T-cell (primary cell): ENCODE results near the gene TNFAIP1. TPM values are rescaled to one million over a fixed set of nuclear protein-coding genes. Genes with fewer than 3 reads are reported as not detected.

Source experiments
- ATAC-seq, 4 experiments: fragments of 200-7000 bp in 3 of 4; fragments of 150-1000 bp in 1 of 4; cut with Tn5 transposase; replicated peaks in 1 of 4; 1 replicate in 3 of 4; 2 replicates in 1 of 4; pipeline ENCODE4 v1.10.0; 2021; ENCODE audit warnings: moderate library complexity in 3 of 4, mild to moderate bottlenecking in 2 of 4, moderate number of reproducible peaks in 1 of 4
- CTCF ChIA-PET, 2 donors: fragments of 300-600 bp; sonication (Branson Sonifier 250); formaldehyde crosslinking; loops; one replicate each; lab custom pipeline; 2022; ENCODE audit warnings: antibody characterized with exemption in 2 of 2; lab: Charles Lee
- POLR2A ChIA-PET, 2 donors: fragments of 300-600 bp; sonication (Branson Sonifier 250); formaldehyde crosslinking; loops; one replicate each; lab custom pipeline; 2022; ENCODE audit warnings: antibody characterized with exemption in 2 of 2; lab: Charles Lee
- DNase-seq, 35 experiments: peaks; one replicate each; pipeline versions ENCODE4 v3.0.0 to v3.0.0-alpha.2; 2013 to 2023
- H3K27ac ChIP-seq: one replicate; pipeline ENCODE4 v1.5.1; 2013; ENCODE audit warnings: low read length
- H3K27me3 ChIP-seq, 2 experiments: replicated peaks in 1 of 2; 1 replicate in 1 of 2; 2 replicates in 1 of 2; pipeline versions ENCODE4 v1.6.1 to v1.7.0; 2013; ENCODE audit warnings: low read length in 1 of 2, mixed read lengths in 1 of 2; ENCODE audit not compliant: control insufficient read depth in 2 of 2, insufficient read depth in 2 of 2; ENCODE audit errors: extremely low read depth in 1 of 2
- H3K36me3 ChIP-seq, 2 donors: 1 replicate in 1 of 2; 2 replicates in 1 of 2; pipeline versions ENCODE4 v1.6.1 to v1.7.0; 2013; ENCODE audit warnings: low read length in 1 of 2; ENCODE audit not compliant: control insufficient read depth in 2 of 2, insufficient read depth in 1 of 2; ENCODE audit errors: extremely low read depth in 1 of 2
- H3K4me1 ChIP-seq, 2 experiments: 1 replicate in 1 of 2; 2 replicates in 1 of 2; pipeline versions ENCODE4 v1.6.1 to v1.7.0; 2013; ENCODE audit warnings: low read length in 2 of 2, mixed read lengths in 1 of 2; ENCODE audit not compliant: insufficient read depth in 2 of 2, control insufficient read depth in 1 of 2; ENCODE audit errors: extremely low read depth in 1 of 2
- H3K4me3 ChIP-seq, 2 donors: 1 replicate in 1 of 2; 2 replicates in 1 of 2; pipeline versions ENCODE4 v1.5.1 to v1.7.0; 2013; ENCODE audit warnings: mild to moderate bottlenecking in 2 of 2, low read length in 1 of 2, moderate library complexity in 1 of 2; ENCODE audit not compliant: control insufficient read depth in 1 of 2; ENCODE audit errors: extremely low read depth in 1 of 2
- H3K9me3 ChIP-seq: 2 replicates; pipeline ENCODE4 v1.7.0; 2013
- H3K27ac Mint-ChIP-seq, 2 donors: one replicate each; pipeline ENCODE4 v1.8.0; 2020 to 2021; ENCODE audit warnings: mild to moderate bottlenecking in 2 of 2, mixed read lengths in 2 of 2
- H3K27me3 Mint-ChIP-seq, 2 donors: one replicate each; pipeline ENCODE4 v1.8.0; 2021 to 2022; ENCODE audit warnings: mixed read lengths in 2 of 2
- H3K36me3 Mint-ChIP-seq: one replicate; pipeline ENCODE4 v1.8.0; 2021; ENCODE audit warnings: mixed read lengths
- H3K4me1 Mint-ChIP-seq, 3 donors: one replicate each; pipeline ENCODE4 v1.8.0; 2020 to 2022; ENCODE audit warnings: mixed read lengths in 3 of 3, mild to moderate bottlenecking in 1 of 3
- H3K4me3 Mint-ChIP-seq, 3 donors: one replicate each; pipeline ENCODE4 v1.8.0; 2020 to 2022; ENCODE audit warnings: mild to moderate bottlenecking in 3 of 3, mixed read lengths in 3 of 3, moderate library complexity in 3 of 3
- H3K9me3 Mint-ChIP-seq, 3 donors: one replicate each; pipeline ENCODE4 v1.8.0; 2020 to 2022; ENCODE audit warnings: mixed read lengths in 3 of 3
- WGBS: methylation state at CpG from one replicate; pipeline ENCODE4 v1.1.5; 2013; ENCODE audit warnings: missing lambda C conversion rate; ENCODE audit not compliant: insufficient coverage; 5-methylcytosine and 5-hydroxymethylcytosine counted together
- total RNA-seq, 35 experiments: library from RNA in 6 of 35; stranded (reverse) in 6 of 35; fragments of 120-200 nt in 1 of 35; gene quantifications; one replicate each; pipeline versions ENCODE4 v1.2.1 to v1.2.4 and lab custom pipeline; 2013 to 2026

Gene TNFAIP1
- total RNA-seq, 5 donors from 2014 or later (not counting 1 experiment from before 2014, with no cell fraction given): 12.1 to 28.9 (median 23.3) TPM

- Histone ChIP-seq H3K27me3 (peaks cover 0 to 4% of the 10 kb centered on the region in 2 experiments), H3K4me1 (peaks cover 4 to 19% of the 10 kb centered on the region in 2 experiments), H3K4me3 (no peak overlapping the region), H3K27ac (no peak overlapping the region), H3K36me3 (no peaks in the 10 kb centered on the region), H3K9me3 (no peaks in the 10 kb centered on the region)
- H3K27ac Mint-ChIP-seq: no peak overlapping the region
- DNase-seq (no peak), ATAC-seq (no peak)
- H3K9me3 Mint-ChIP-seq: no peaks in the 10 kb centered on the region
- POLR2A ChIA-PET: interaction anchor here (0.5 to 1.1 kb wide), 2 partner anchors 18 to 509 kb away, joined by 3 read pairs; partner anchors contain the start of genes IFT20 (in 1 of the 2) and TNFAIP1 (in 1 of the 2)
- H3K4me1 Mint-ChIP-seq: peaks cover 21 to 31% (median 28%) of the 10 kb centered on the region in 3 donors
- H3K4me3 Mint-ChIP-seq: peak overlapping the region; percentile 79 to 89 (median 88)
- CTCF ChIA-PET: interaction anchor here in 1 of 2 donors (3.5 kb wide), 1 partner anchor 18 kb away, joined by 15 read pairs; the partner anchor contains the start of genes IFT20 and TNFAIP1
- peaks cover 0 to 4% of the 10 kb centered on the region in 2 donors for H3K27me3 Mint-ChIP-seq
- 89% methylated on average over 19 of the region's 21 CpGs for WGBS
- no peaks in the 10 kb centered on the region for H3K36me3 Mint-ChIP-seq
Observed at GRCh38 chr17:28317099-28317965, 18.2 kb upstream of the TNFAIP1 start.

DNA sequence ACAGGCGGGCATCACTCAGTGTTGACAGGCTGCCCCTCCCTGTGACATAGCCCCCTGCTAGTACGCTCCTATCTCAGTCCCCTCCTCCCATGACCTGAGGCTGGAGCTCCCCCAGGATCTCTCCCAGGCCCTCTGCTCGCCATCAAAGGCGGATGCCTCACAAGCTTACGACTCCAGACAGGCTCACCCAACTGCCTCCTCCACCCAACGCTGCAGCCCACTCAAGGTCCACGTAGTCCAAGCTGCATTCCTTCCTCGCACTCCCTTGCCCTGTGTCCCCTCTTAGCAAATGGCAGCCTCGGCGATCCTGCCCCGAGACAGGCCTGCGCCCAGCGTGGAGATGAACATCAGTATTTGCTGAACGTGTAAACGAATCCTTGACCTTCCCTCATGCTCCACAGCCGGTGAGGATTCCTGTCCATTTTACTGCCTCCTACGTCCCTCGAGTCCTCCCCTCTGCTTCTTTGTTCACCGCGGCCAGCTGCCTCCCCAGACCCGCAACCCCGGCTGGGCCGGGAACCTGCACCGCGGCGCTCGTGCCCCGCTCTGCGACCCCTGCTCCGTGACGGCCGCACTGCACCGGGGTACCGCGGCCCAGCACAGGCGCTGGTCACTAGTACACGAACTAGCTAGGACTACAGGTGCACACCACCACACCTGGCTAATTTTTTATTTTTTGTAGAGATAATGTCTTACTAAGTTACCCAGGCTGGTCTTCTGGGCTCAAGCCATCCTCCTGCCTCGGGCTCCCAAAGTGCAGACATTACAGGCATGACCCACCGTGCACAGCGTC is 17.4 kb upstream of the TNFAIP1 start:
- no peaks in the 10 kb centered on the region for H3K36me3 Mint-ChIP-seq
- WGBS: 27% methylated on average over 32 of the region's 40 CpGs
- Histone ChIP-seq H3K27me3 (peaks cover 0 to 4% of the 10 kb centered on the region in 2 experiments), H3K27ac (no peak overlapping the region), H3K36me3 (no peaks in the 10 kb centered on the region), H3K4me1 (peaks cover 4 to 19% of the 10 kb centered on the region in 2 experiments), H3K4me3 (peak overlapping the region; percentile 68 to 78), H3K9me3 (no peaks in the 10 kb centered on the region)
- ChIA-PET CTCF (interaction anchor here in 1 of 2 donors (1.1 to 3.5 kb wide), 2 partner anchors 17 to 66 kb away, joined by 3 to 15 read pairs; partner anchors contain the start of genes IFT20 and TNFAIP1), POLR2A (interaction anchor here in 1 of 2 donors (0.5 kb wide), 1 partner anchor 510 kb away, joined by 3 read pairs; no protein-coding TSS in a partner anchor)
- DNase-seq (no peak), ATAC-seq (peak in 2 of 4 experiments; percentile 0)
- peak overlapping the region in 1 of 2 donors; percentile 61 for H3K27ac Mint-ChIP-seq
- no peaks in the 10 kb centered on the region for H3K9me3 Mint-ChIP-seq
- peaks cover 0 to 4% of the 10 kb centered on the region in 2 donors for H3K27me3 Mint-ChIP-seq
- peaks cover 21 to 31% (median 28%) of the 10 kb centered on the region in 3 donors for H3K4me1 Mint-ChIP-seq
- H3K4me3 Mint-ChIP-seq: peak overlapping the region; percentile 79 to 89 (median 88)

DNA sequence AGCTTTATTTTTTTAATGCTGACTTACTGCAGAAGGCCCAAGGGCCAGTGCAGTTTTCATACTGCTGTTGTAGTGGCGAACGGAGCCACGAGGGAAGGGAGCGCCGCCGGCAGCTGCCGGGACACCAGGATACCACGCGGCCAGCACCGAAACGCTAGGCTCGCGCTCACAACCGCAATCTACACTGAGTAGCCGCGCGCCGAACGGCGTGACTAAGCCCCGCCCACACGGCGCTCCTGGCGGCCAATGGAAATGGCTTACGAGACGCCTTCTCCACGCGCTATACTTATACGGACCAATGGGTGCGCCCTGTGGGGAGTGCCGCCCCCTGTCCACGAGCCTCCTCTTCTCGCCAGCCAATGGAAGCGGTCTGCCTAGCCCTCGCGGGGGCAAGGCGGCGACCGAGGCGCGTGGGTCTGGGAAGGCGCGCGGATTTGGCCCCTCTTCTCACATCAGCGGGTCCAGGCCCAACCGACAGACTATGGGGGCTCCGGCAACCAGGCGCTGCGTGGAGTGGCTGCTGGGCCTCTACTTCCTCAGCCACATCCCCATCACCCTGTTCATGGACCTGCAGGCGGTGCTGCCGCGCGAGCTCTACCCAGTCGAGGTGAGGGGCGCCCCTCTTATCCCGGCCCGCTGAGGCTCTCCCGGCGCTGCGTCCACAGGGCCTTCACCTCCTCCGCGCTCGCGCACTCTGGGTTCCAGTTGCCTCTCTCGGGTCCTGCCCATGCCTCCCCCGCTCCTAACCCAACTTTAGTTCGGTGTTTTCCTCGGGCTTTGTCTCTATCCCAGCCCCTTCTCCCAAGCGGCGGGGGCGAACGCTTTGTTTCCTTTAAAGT is 16.6 kb upstream of the TNFAIP1 start, which contains the start of gene TMEM97:
Gene TMEM97 (plus strand): TSS at position 442 of the 839 bp plus-strand sequence. CDS start 40 bp downstream, at position 482.
- ChIA-PET CTCF (interaction anchor here (0.7 to 3.5 kb wide), 4 partner anchors 16 to 514 kb away, joined by 3 to 15 read pairs (median 4); partner anchors contain the start of genes TNFAIP1 (in 2 of the 2) and IFT20 (in 1 of the 2)), POLR2A (interaction anchor here (0.6 to 1.5 kb wide), 3 partner anchors 17 to 1552 kb away, joined by 4 to 11 read pairs (median 5); partner anchors contain the start of genes TNFAIP1 (in 2 of the 2) and IFT20 (in 1 of the 2))
- peaks cover 21 to 31% (median 28%) of the 10 kb centered on the region in 3 donors for H3K4me1 Mint-ChIP-seq
- peak; percentile 98 to 99 (median 99) for ATAC-seq
- Histone ChIP-seq H3K36me3 (no peaks in the 10 kb centered on the region), H3K4me1 (peaks cover 4 to 19% of the 10 kb centered on the region in 2 experiments), H3K27ac (no peak within 1 kb of the TSS), H3K9me3 (no peaks in the 10 kb centered on the region), H3K27me3 (peaks cover 0 to 4% of the 10 kb centered on the region in 2 experiments), H3K4me3 (peak within 1 kb of the TSS; percentile 76 to 78)
- peak within 1 kb of the TSS in 1 of 2 donors; percentile 61 for H3K27ac Mint-ChIP-seq
- peak within 1 kb of the TSS; percentile 79 to 89 (median 88) for H3K4me3 Mint-ChIP-seq
- WGBS: under 1% methylated on average over 60 of the region's 72 CpGs
- DNase-seq: peak; percentile 83 to 97 (median 93)
- no peaks in the 10 kb centered on the region for H3K36me3 Mint-ChIP-seq
- H3K9me3 Mint-ChIP-seq: no peaks in the 10 kb centered on the region
- peaks cover 0 to 4% of the 10 kb centered on the region in 2 donors for H3K27me3 Mint-ChIP-seq

DNA sequence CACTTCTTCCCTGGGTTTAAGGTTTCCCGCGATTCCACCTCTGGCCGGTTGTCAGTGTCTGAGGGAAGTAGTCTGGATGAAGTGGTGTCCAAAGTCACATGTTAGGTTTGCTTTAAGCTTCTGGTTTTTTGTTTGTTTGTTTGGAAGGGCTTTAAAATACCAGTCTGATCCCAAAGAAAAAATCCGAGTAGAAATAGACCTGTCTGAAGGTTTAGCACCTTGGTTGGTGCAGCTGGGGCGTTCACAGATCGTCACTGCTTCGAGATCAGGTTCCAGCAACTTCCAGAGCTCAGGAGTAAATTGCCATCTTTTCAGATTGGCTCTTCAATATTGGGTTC is 16.0 kb upstream of the TNFAIP1 start:
- no peak for ATAC-seq
- peaks cover 4 to 19% of the 10 kb centered on the region in 2 experiments for H3K4me1 ChIP-seq
- Mint-ChIP-seq H3K36me3 (no peaks in the 10 kb centered on the region), H3K27me3 (peaks cover 0 to 4% of the 10 kb centered on the region in 2 donors), H3K9me3 (no peaks in the 10 kb centered on the region), H3K4me3 (peak overlapping the region; percentile 79 to 89 (median 88)), H3K4me1 (peaks cover 21 to 31% (median 28%) of the 10 kb centered on the region in 3 donors), H3K27ac (peak overlapping the region in 1 of 2 donors; percentile 58)
- H3K9me3 ChIP-seq: no peaks in the 10 kb centered on the region
- peak overlapping the region; percentile 76 to 78 for H3K4me3 ChIP-seq
- H3K27ac ChIP-seq: no peak overlapping the region
- H3K36me3 ChIP-seq: no peaks in the 10 kb centered on the region
- ChIA-PET CTCF (interaction anchor here (0.7 to 3.5 kb wide), 3 partner anchors 16 to 514 kb away, joined by 3 to 15 read pairs (median 4); partner anchors contain the start of genes TNFAIP1 (in 2 of the 2) and IFT20 (in 1 of the 2)), POLR2A (interaction anchor here (0.6 to 1.5 kb wide), 3 partner anchors 16 to 1552 kb away, joined by 4 to 11 read pairs (median 5); partner anchors contain the start of genes TNFAIP1 (in 2 of the 2) and IFT20 (in 1 of the 2))
- WGBS: 9% methylated on average over 4 of the region's 7 CpGs
- peaks cover 0 to 4% of the 10 kb centered on the region in 2 experiments for H3K27me3 ChIP-seq
- DNase-seq: no peak
